Astrocyte (in vitro differentiated cells and primary cell): ENCODE measurements around the gene COG4.

Experiments
- CTCF ChIP-seq: IDR thresholded peaks from 2 replicates; pipeline ENCODE4 v1.5.1; 2011; ENCODE audit warnings: low read depth, mild to moderate bottlenecking, inconsistent platforms, low read length, moderate library complexity; ENCODE audit not compliant: insufficient read depth
- EZH2 ChIP-seq: IDR thresholded peaks from 2 replicates; pipeline ENCODE4 v1.6.1; 2012; ENCODE audit warnings: mild to moderate bottlenecking, low read length, inconsistent platforms; ENCODE audit not compliant: insufficient read depth

- no peak for TF ChIP-seq CTCF
- TF ChIP-seq EZH2: no peak
Measured at GRCh38 chr16:70475054-70475871, 48.1 kb downstream of the COG4 start.
